Measurements from ENCODE around the gene C1QB.

DNA sequence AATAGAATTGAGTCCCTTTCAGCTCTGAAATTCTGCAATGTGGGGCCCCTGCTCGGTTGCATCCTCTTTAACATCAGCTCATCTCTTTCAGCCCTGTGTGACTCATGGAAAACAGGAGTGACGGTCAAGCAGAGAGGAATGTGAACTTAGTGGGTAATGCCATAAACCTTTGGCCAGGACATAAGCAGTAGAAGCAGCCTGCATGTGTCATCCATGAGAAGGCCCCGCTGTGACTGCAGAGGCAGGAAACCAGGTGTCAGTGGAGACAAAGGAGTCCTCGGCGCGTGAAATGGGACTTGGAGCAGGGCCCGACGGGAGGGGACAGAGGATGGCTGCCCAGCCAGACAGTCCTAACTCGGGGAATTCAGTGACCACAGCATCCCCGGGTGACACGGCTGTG, 36.5 kb downstream of the C1QB start:
- TF ChIP-seq CTCF (IDR thresholded peaks at IDR 0.05; ENCODE audit: low read depth, low read length, missing input control) (no peak), MAX (IDR thresholded peaks at IDR 0.05) (no peak), GABPA (IDR thresholded peaks at IDR 0.05 in 1 of 2, conservative IDR thresholded peaks at IDR 0.05 in 1 of 2) (no peak), HNF4G (IDR thresholded peaks at IDR 0.05) (no peak), YY1 (IDR thresholded peaks at IDR 0.05) (no peak), TAF1 (conservative IDR thresholded peaks at IDR 0.05) (no peak), SP1 (IDR thresholded peaks at IDR 0.05) (no peak), ATF3 (IDR thresholded peaks at IDR 0.05) (no peak), FOXA1 (IDR thresholded peaks at IDR 0.05) (no peak)
- TF ChIP-seq, protein P1, sequence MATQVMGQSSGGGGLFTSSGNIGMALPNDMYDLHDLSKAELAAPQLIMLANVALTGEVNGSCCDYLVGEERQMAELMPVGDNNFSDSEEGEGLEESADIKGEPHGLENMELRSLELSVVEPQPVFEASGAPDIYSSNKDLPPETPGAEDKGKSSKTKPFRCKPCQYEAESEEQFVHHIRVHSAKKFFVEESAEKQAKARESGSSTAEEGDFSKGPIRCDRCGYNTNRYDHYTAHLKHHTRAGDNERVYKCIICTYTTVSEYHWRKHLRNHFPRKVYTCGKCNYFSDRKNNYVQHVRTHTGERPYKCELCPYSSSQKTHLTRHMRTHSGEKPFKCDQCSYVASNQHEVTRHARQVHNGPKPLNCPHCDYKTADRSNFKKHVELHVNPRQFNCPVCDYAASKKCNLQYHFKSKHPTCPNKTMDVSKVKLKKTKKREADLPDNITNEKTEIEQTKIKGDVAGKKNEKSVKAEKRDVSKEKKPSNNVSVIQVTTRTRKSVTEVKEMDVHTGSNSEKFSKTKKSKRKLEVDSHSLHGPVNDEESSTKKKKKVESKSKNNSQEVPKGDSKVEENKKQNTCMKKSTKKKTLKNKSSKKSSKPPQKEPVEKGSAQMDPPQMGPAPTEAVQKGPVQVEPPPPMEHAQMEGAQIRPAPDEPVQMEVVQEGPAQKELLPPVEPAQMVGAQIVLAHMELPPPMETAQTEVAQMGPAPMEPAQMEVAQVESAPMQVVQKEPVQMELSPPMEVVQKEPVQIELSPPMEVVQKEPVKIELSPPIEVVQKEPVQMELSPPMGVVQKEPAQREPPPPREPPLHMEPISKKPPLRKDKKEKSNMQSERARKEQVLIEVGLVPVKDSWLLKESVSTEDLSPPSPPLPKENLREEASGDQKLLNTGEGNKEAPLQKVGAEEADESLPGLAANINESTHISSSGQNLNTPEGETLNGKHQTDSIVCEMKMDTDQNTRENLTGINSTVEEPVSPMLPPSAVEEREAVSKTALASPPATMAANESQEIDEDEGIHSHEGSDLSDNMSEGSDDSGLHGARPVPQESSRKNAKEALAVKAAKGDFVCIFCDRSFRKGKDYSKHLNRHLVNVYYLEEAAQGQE (IDR thresholded peaks at IDR 0.05): no peak

All from liver (tissue), 3 donors.